DOHH2 (cell line): ENCODE data around the gene CISD1.

Experiments
- H3F3A ChIP-seq: fragments of 200-600 bp; sonication (generic), shearing (Covaris generic); 2 replicates; pipeline ENCODE4 v1.6.0; 2016; ENCODE audit warnings: antibody characterized with exemption, mild to moderate bottlenecking; ENCODE audit not compliant: control insufficient read depth, insufficient read depth
- H3K27ac ChIP-seq: fragments of 200-600 bp; sonication (generic); 2 replicates; pipeline ENCODE4 v1.5.1; 2014; ENCODE audit warnings: low read depth, mild to moderate bottlenecking, low read length, moderate library complexity
- H3K27me3 ChIP-seq: fragments of 200-600 bp; sonication (generic); 2 replicates; pipeline ENCODE4 v1.6.1; 2014; ENCODE audit warnings: mild to moderate bottlenecking, low read length, mixed read lengths; ENCODE audit not compliant: control insufficient read depth
- H3K36me3 ChIP-seq: fragments of 200-600 bp; sonication (generic); 2 replicates; pipeline ENCODE4 v1.6.1; 2014; ENCODE audit warnings: mild to moderate bottlenecking, low read length, moderate library complexity, mixed read lengths; ENCODE audit not compliant: control insufficient read depth
- H3K4me1 ChIP-seq: fragments of 200-600 bp; sonication (generic); 2 replicates; pipeline ENCODE4 v1.6.1; 2014; ENCODE audit warnings: mild to moderate bottlenecking, low read length, mixed read lengths; ENCODE audit not compliant: control insufficient read depth
- H3K4me2 ChIP-seq: fragments of 200-600 bp; sonication (generic); 2 replicates; pipeline ENCODE4 v1.6.0; 2014; ENCODE audit warnings: mild to moderate bottlenecking, low read length, moderate library complexity
- H3K4me3 ChIP-seq: fragments of 200-600 bp; sonication (generic); 2 replicates; pipeline ENCODE4 v1.5.1; 2014; ENCODE audit warnings: mild to moderate bottlenecking, low read length, mixed read lengths
- H3K79me2 ChIP-seq: fragments of 200-600 bp; sonication (generic); 2 replicates; pipeline ENCODE4 v1.6.1; 2014; ENCODE audit warnings: mild to moderate bottlenecking, low read length, mixed read lengths; ENCODE audit not compliant: control insufficient read depth
- H3K9me2 ChIP-seq: fragments of 200-600 bp; sonication (generic); replicated peaks from 2 replicates; pipeline ENCODE4 v1.6.1; 2014; ENCODE audit warnings: mild to moderate bottlenecking, low read length, mixed read lengths; ENCODE audit not compliant: control insufficient read depth
- H3K9me3 ChIP-seq: fragments of 200-600 bp; sonication (generic); 2 replicates; pipeline ENCODE4 v1.6.1; 2014; ENCODE audit warnings: antibody characterized with exemption, low read length, mixed read lengths; ENCODE audit not compliant: control insufficient read depth, insufficient read depth
- H4K20me1 ChIP-seq: fragments of 200-600 bp; sonication (generic); 2 replicates; pipeline ENCODE4 v1.6.0; 2014; ENCODE audit warnings: low read depth, mild to moderate bottlenecking, antibody characterized with exemption, low read length, moderate library complexity; ENCODE audit not compliant: control insufficient read depth, insufficient read depth
- EZH2phosphoT487 ChIP-seq: fragments of 200-600 bp; sonication (generic); IDR thresholded peaks from 2 replicates; pipeline ENCODE4 v1.6.1; 2017; ENCODE audit warnings: borderline replicate concordance, mild to moderate bottlenecking, antibody characterized with exemption, low read length, moderate library complexity, mixed read lengths
- TF ChIP-seq, protein P1 (sequence below): fragments of 200-600 bp; sonication (generic); IDR thresholded peaks from one replicate; pipeline ENCODE4 v1.5.1; 2014; ENCODE audit warnings: antibody characterized with exemption, mild to moderate bottlenecking, low read depth, low read length; ENCODE audit not compliant: poor library complexity, severe bottlenecking

CISD1 gene

DNA sequence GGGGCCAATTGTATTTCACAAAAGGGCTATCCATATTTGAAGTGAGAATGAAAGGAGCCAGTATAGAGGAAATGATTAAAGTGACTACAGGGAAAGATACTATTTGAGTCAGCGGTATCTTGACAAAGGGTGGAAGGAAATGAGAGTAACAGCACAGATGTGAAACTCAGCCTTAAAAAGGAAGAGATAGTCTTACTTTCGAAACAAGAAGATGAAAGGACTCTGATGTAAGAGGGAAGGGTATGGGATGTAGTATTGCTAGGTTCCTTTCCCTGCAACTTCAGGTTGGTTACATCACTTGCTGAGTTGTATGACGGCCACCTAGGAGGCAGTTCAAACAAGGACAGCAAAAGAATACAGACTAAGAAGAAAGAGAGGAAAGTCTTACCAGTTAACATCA lies 13.7 kb downstream of the CISD1 start:
- peaks cover 25% of the 10 kb centered on the region for H3K4me1 ChIP-seq
- H3K27ac ChIP-seq, result 0 out of 2 replicates have a peak overlapping the region, but pooled peaks have one; percentile 11
- peaks cover 56% of the 10 kb centered on the region for H3K36me3 ChIP-seq
- H3K4me3 ChIP-seq, result 0 out of 2 replicates have a peak overlapping the region, but pooled peaks have one; percentile 16
- no peaks in the 10 kb centered on the region for H3K27me3 ChIP-seq
- H4K20me1 ChIP-seq, result no peaks in the 10 kb centered on the region
- no peaks in the 10 kb centered on the region for H3K9me3 ChIP-seq
- H3F3A ChIP-seq, result peaks cover 6% of the 10 kb centered on the region; the same call in 1 of the 2 replicates
- no peak for TF ChIP-seq EZH2phosphoT487
- TF ChIP-seq, protein P1, sequence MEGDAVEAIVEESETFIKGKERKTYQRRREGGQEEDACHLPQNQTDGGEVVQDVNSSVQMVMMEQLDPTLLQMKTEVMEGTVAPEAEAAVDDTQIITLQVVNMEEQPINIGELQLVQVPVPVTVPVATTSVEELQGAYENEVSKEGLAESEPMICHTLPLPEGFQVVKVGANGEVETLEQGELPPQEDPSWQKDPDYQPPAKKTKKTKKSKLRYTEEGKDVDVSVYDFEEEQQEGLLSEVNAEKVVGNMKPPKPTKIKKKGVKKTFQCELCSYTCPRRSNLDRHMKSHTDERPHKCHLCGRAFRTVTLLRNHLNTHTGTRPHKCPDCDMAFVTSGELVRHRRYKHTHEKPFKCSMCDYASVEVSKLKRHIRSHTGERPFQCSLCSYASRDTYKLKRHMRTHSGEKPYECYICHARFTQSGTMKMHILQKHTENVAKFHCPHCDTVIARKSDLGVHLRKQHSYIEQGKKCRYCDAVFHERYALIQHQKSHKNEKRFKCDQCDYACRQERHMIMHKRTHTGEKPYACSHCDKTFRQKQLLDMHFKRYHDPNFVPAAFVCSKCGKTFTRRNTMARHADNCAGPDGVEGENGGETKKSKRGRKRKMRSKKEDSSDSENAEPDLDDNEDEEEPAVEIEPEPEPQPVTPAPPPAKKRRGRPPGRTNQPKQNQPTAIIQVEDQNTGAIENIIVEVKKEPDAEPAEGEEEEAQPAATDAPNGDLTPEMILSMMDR, result no peak
- H3K4me2 ChIP-seq, result peak overlapping the region; percentile 21
- H3K79me2 ChIP-seq, result peaks cover 22% of the 10 kb centered on the region
- H3K9me2 ChIP-seq, result no peaks in the 10 kb centered on the region

DNA sequence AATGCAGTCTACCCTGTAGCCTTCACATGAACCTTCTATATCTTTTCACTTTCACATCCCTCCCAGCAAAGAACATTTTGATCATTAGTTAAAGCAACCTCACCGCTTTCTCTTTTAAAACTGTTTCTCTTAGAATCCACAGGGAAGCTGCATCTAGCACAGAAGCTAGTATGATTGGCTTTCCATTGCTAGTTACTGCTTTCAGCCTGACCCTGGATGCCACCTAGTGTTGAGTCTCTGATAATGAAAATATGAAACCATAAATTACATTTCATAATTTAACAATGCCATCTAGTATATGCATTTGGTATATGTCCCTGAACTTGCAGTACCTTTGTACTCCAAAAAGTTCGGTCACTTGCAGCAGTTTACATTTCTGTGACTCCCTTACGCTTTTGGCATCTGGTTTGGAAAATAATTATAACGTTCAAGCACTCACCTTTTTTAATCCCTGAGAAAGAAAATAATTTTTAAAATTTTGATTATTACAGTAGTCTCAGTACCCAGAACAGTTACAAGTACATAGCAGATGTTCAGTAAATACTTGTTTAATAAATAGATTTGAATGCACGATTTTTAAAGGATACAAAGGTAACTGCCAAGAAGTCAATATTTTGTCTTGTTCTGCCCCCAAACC lies 22.7 kb downstream of the CISD1 start:
- no peaks in the 10 kb centered on the region for H3K79me2 ChIP-seq
- no peak overlapping the region for H3K4me3 ChIP-seq
- H3K9me2 ChIP-seq, result no peaks in the 10 kb centered on the region
- TF ChIP-seq, protein P1, result peak; percentile 73
- no peak for TF ChIP-seq EZH2phosphoT487
- H3K9me3 ChIP-seq, result no peaks in the 10 kb centered on the region
- H3K4me2 ChIP-seq, result no peak overlapping the region
- H3K4me1 ChIP-seq, result no peaks in the 10 kb centered on the region
- H4K20me1 ChIP-seq, result no peaks in the 10 kb centered on the region
- no peak overlapping the region for H3K27ac ChIP-seq
- peaks cover 7% of the 10 kb centered on the region for H3F3A ChIP-seq
- H3K27me3 ChIP-seq, result no peaks in the 10 kb centered on the region
- H3K36me3 ChIP-seq, result peaks cover 16% of the 10 kb centered on the region; the same call in 1 of the 2 replicates

DNA sequence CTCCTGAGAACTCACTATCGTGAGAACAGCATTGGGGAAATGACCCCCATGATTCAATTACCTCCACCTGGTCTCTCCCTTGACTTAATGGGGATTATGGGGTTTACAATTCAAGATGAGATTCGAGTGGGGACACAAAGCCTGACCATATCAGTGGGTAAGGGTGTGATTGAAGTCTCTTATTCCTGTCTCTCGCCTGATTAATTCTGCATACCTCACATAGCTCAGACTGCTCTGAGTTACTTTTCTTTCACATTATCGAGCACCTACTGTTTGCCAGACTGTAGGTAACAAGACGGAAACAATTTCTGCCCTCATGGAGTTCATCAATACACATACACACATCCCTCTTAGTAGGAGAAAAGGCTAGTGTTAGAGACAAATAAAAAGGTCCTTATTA lies 25.0 kb downstream of the CISD1 start:
- H3K4me2 ChIP-seq, result no peak overlapping the region
- no peaks in the 10 kb centered on the region for H3K27me3 ChIP-seq
- H3K79me2 ChIP-seq, result no peaks in the 10 kb centered on the region
- H3K4me1 ChIP-seq, result no peaks in the 10 kb centered on the region
- H3F3A ChIP-seq, result peaks cover 5% of the 10 kb centered on the region; the same call in 1 of the 2 replicates
- no peak overlapping the region for H3K27ac ChIP-seq
- peaks cover 7% of the 10 kb centered on the region; the same call in 1 of the 2 replicates for H3K36me3 ChIP-seq
- no peaks in the 10 kb centered on the region for H3K9me2 ChIP-seq
- no peaks in the 10 kb centered on the region for H4K20me1 ChIP-seq
- H3K4me3 ChIP-seq, result no peak overlapping the region
- no peaks in the 10 kb centered on the region for H3K9me3 ChIP-seq
- TF ChIP-seq, protein P1, result no peak
- TF ChIP-seq EZH2phosphoT487, result no peak
